HG02981 (cell line): ENCODE measurements around the gene NMNAT2.
"Not testable (repeated sequence)": the region's sequence is repeated elsewhere in the genome, so short reads cannot be mapped to it uniquely, and the experiment has no call there.

Source experiments
- ATAC-seq: cut with Tn5 transposase; IDR thresholded peaks from one replicate; pipeline ENCODE4 v1.9.1; 2021; ENCODE audit warnings: mild to moderate bottlenecking, moderate library complexity; ENCODE audit not compliant: unreplicated experiment

NMNAT2 gene

DNA sequence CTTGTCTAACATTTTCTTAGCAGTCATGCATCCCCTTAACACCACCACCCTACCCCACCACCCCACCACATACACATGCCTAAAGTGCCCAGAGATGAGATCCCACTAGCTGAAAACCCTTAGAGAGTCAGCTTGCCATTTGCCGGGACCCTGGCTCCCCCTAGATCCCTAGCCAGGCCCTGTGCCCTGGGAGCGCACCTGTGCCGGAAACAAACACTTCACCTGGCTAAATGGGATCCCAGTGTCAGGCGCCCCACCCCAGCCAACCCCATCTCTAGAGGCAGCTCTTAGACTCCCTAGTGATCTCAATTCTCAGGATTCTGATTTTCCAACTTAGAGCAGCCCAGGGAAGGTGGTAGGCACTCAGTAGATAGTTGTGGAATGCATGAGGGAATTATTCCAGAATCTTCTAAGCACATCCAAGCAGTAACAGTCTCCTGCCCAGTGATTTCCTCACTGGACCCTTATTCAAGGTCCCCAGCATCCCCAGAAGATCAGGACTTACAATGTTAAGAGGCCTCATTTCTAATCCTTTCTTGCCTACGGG is 126.9 kb downstream of the NMNAT2 start:
- ATAC-seq = no peak

DNA sequence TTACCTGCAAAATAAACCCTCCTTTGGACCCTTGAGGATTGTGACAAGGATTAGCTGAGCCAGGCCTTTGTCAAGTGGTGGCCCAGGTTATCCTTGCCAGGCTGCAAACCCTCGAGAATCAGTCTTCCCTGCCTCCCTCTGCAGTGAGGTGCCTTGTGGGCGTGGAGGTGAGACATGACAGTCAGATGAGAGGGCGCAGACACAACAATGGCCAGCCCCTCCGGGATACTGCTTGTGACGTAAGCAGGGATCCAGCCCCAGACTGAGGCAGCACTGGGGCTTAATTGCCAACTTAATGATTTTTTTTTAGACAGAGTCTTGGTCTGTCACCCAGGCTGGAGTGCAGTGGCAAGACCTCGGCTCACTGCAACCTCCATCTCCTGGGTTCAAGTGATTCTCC is 127.6 kb downstream of the NMNAT2 start:
- no peak for ATAC-seq

- ATAC-seq = no peak
Observed at GRCh38 chr1:183289051-183289496, 129.1 kb downstream of the NMNAT2 start.

- ATAC-seq = no peak
Observed at GRCh38 chr1:183288583-183288982, 129.6 kb downstream of the NMNAT2 start.

DNA sequence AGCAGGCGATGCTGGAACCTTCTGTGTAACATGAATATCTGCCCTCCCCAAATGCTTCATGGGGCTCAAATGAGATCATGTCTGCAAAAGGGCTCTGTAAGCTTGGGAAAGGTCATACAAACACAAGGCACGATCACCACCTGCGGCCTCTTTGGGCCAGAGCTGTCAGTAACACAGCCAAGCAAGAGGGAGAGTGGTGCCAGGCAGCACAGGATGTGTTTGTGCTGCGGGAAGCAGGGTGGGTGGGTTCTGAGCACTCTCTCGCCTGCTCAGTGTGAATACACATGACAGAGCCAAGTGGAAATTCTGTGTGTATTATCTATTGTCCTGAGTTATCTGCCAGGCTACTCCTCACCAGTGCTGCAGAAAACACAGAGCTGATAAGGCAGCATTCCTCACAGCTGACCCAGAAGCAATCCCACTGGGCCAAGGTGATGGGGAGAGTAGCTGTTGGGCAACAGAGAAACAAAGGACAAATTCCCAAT is 130.9 kb downstream of the NMNAT2 start:
- ATAC-seq = no peak

DNA sequence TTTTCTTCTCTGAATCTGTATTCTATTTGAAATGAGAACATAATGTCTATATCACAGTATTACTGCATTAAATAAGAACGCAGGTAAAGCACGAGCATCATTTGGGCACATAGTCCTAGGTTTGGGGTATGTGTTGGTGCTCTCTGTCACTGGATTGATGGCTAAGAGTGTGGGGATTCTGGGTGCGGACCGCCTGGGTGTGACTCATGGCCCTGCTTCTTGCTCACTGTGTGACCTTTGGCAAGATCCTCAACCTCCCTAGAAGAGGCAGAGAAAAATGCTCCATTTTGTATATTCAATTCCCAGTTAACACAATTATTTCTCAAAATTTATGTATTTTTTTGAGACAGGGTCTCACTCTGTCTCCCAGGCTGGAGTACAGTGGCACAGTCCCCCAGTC is 132.4 kb downstream of the NMNAT2 start:
- no peak for ATAC-seq

GRCh38 chr1:183285256-183285655 is 132.9 kb downstream of the NMNAT2 start:
- ATAC-seq = no peak

- ATAC-seq = no peak
Observed at GRCh38 chr1:183284086-183284485, 134.1 kb downstream of the NMNAT2 start.

DNA sequence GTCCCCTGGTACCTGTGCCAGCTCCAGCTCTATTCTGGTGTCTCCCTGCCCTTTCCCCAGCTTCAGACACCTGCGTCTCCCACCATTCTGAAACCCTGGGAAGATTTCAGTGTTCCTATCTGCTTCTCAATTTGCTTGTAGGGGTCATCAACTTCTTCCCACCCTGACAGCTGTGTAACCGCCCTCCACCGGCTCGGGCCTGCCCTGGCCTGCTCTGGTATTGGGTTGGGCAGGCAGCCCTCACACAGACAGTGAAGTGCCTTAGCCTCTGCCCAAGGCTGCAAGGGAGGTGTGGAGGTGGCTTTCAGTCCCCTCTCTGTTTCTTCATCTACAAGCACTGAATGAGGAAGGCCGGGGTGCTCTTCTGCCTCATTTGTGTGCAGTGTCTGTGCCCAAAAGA is 134.9 kb downstream of the NMNAT2 start:
- no peak for ATAC-seq

DNA sequence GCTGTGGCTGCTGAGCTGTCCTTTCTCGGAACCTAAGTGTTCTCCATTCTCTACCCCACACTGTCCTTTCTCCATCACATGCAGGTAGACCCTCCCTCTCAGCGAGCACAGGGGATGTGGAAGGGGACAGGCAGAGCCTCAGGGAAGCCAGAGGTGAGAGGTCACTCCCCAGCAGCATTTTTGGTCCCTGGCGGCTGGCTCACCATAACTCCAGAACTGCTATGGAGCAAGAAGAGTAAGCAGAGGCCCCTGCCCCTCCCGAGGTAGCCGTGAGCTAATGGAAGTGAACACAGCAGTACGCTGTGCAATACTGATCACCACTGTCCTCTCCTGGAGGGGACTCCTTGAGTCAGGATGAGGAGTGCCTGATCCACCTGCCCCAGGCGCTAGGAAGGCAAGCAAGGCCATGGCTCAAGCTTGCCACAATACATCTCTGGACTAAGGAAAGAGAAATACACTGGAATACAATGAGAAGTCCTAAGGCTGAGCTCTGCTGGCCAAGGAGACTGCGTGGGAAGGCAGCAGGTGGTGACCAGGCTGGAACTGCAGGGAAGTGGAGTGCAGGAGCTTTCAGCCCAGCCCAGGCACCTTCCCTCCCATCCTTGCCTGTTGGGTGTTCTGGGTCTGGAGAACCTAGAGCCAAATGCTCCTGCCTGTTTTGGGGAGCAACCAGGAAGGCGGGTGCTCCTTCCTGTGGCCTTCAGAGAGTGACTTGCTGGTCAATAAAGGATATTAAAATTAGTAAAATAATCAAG is 135.9 kb downstream of the NMNAT2 start:
- ATAC-seq = no peak

GRCh38 chr1:183281553-183282091 is 136.6 kb downstream of the NMNAT2 start:
- ATAC-seq = no peak

DNA sequence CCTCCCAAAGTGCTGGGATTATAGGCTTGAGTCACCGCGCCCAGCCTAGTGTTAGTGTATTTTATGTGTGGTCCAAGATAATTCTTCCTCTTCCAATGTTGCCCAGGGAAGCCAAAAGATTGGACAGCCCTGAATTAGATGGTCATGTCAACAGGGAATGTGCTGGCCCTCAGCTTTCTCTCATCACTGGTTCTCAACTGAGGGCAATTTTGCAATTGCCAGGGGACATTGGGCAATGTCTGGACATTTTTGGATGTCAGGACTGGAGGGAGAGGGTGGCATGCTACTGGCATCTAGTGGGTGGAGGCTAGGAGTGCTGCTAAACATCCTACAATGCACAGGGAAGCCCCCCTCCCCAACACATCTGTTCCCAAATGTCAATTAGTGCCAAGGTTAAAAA is 137.1 kb downstream of the NMNAT2 start:
- ATAC-seq = no peak

- no peak for ATAC-seq
Observed at GRCh38 chr1:183279835-183280234, 138.3 kb downstream of the NMNAT2 start.

DNA sequence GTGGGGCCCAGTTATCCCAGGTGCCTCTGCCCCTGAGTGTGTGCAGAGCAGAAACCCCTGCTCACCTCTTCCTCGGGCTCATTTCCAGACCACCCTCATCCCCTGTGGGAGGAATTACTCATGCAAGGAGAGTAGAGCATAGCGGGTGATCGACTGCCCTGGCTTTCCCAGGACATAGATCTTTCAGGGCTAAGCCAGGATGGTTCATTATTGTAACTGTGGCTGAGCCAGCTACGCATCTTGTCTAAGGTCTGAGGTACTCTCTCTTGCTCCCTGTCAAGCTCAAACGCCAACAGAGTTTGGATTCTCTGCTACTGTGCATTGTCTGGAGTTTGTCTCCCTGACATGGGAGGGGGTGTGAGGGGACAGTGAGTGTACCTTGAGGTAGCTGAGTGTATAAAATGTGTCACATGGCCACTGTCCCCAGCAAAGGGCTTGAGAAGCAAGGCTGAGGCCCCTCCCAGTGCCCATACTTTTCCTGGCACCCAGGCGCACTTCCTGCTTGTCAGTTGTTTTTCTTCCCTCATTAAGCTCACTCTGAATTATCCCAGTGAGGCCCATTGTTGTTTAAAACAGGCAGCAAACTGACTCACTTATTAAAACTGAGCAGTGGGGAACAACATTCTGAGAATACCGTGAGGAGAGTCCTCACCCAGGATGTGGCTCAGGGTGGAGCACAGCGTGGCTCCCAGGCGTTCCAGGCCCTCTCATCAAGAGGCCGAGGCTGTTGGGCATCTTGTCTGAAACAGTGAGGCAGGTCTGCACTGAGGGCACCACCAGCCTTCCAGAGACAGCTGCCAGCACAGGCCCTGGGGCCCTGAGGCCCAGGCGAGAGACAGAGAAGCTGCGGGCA is 139.2 kb downstream of the NMNAT2 start:
- ATAC-seq = no peak

- ATAC-seq = no peak
Observed at GRCh38 chr1:183277821-183278738, 140.1 kb downstream of the NMNAT2 start.

DNA sequence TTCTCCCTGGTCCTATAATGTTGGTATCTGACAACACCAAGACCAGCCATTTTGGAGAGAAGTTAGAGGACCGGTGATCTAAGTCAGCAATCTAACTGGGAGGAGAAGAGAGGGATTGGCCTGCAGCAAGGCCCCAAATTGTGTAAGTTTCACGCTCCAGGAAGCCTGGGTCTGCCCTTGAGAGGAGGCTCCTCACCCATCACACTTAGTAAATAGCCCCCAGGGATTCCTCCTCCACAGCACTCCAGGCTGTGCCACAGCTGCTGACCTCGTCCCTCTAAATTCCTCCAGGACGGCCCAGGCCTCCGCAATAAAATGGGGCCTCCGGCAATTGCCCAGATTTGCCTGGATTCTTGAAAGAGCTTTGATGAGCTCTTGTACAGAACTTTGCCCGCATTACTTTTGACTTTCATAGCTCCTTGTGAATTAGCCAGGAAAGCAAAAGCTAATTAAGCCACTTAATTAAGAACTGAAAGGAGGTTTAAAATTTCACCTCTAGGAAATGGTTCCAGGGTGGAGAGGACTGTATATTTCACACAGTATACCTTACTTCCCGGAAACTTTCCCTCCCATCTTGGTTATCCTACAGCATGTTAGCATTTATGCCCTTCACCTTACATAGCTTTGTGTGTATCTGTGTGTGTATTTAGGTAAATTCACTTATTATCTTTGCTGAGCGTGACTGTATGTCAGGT is 141.6 kb downstream of the NMNAT2 start:
- no peak for ATAC-seq

DNA sequence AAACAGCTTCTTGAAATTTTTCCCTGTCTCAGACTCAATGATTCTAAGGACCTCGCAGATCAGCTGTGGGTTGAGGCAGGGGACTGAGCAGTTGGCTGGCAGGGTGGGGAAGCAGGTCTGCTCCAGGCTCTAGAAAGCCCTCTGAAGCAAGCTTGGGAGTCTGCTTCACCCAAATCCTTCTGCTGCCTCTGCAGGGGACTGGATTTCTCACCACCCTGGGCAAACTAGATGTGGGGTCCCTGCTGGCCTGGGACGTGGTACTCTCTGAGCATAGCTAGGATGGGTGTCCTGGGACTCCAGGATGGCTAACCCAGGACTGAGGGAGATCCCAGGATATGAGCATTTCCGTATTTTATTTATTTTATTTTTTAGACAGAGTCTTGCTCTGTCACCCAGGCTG is 142.9 kb downstream of the NMNAT2 start:
- no peak for ATAC-seq

DNA sequence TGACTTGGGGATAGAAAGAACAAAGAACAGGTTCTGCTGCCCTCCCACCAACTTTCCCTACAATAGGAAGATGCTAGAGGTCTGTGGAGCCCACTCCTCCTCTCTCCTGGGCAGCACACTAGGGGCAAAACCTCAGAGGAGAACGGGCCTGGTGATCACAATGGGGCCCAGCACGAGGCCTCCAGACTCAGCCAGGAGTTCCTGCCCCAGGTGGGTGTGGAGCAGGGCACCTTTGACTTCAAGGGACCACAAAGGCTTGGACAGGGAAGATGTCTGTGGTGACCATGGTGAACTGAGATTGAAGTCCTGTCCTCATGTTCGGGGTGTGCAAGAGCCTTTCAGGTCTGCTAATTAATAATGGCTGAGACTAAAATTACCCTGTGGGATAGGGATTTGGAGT is 143.3 kb downstream of the NMNAT2 start:
- no peak for ATAC-seq

DNA sequence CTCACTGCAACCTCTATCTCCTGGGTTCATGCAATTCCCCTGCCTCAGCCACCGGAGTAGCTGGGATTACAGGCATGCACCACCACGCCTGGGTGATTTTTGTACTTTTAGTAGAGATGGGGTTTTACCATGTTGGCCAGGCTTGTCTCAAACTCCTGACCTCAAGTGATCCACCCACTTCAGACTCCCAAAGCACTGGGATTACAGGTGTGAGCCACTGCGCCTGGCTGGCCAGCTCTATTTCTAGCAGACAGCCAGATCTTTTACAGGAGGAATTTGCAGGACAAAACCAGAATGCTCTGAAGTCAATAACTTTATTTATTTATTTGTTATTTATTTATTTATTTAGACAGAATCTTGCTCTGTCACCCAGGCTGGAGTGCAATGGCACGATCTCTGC is 144.2 kb downstream of the NMNAT2 start:
- not testable (repeated sequence) for ATAC-seq

DNA sequence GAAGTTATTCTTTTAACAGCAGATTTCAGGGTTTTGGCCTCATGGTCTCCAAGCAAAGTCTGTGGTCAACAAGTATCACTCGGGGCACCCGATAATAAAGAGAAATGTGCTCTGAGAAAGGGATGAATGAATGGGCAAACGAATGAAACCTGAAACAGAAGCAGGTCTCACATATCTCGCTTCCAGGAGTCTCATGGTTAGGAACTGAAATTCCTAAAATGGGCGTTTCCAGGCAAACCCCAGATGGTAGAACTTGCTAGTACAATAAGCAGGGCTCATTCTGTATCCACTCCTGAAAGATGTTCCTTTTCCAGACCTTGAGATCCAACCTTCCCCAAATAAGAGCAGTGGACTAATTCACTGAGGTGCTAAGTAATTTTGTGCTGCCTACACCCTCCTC is 144.9 kb downstream of the NMNAT2 start:
- no peak for ATAC-seq
